WERI-Rb-1 (cell line): ENCODE results near the gene MEGF11.

Experiments used
- DNase-seq: peaks from one replicate; pipeline ENCODE4 v3.0.0-alpha.2; 2020
- H3K27ac ChIP-seq: fragments of 250-450 bp; sonication (Bioruptor Pico); 2 replicates; pipeline ENCODE4 v1.5.1; 2020; ENCODE audit warnings: mild to moderate bottlenecking, moderate library complexity
- H3K27me3 ChIP-seq: fragments of 250-450 bp; sonication (Bioruptor Pico); 2 replicates; pipeline ENCODE4 v1.5.1; 2021; ENCODE audit warnings: mild to moderate bottlenecking, low read depth, moderate library complexity; ENCODE audit not compliant: insufficient read depth, severe bottlenecking
- H3K36me3 ChIP-seq: fragments of 250-450 bp; sonication (Bioruptor Pico); 2 replicates; pipeline ENCODE4 v1.5.1; 2020; ENCODE audit warnings: mild to moderate bottlenecking, moderate library complexity
- H3K4me3 ChIP-seq: 2 replicates; pipeline ENCODE4 v1.5.1; 2011; ENCODE audit warnings: low read depth, mild to moderate bottlenecking, control low read depth, low read length
- H3K9me3 ChIP-seq: fragments of 250-450 bp; sonication (Bioruptor Pico); 2 replicates; pipeline ENCODE4 v1.5.1; 2021; ENCODE audit warnings: mild to moderate bottlenecking, moderate library complexity; ENCODE audit not compliant: severe bottlenecking
- CTCF ChIP-seq: IDR thresholded peaks from 2 replicates; pipeline ENCODE4 v1.5.1; 2011; ENCODE audit warnings: low read depth, mild to moderate bottlenecking, control low read depth, inconsistent platforms, low read length

The MEGF11 gene

GRCh38 chr15:66211670-66212562 lies 41.6 kb downstream of the MEGF11 start:
- H3K36me3 ChIP-seq: no peaks in the 10 kb centered on the region
- DNase-seq: no peak
- no peaks in the 10 kb centered on the region for H3K27me3 ChIP-seq
- no peak overlapping the region for H3K27ac ChIP-seq
- H3K9me3 ChIP-seq: no peaks in the 10 kb centered on the region
- no peak overlapping the region for H3K4me3 ChIP-seq
- TF ChIP-seq CTCF: no peak

- Histone ChIP-seq H3K9me3 (no peaks in the 10 kb centered on the region), H3K27ac (no peak overlapping the region), H3K36me3 (no peaks in the 10 kb centered on the region), H3K27me3 (no peaks in the 10 kb centered on the region), H3K4me3 (no peak overlapping the region)
- TF ChIP-seq CTCF: no peak
- DNase-seq: no peak
These were observed 42.9 kb downstream of the MEGF11 start for GRCh38 chr15:66210684-66211083.

DNA sequence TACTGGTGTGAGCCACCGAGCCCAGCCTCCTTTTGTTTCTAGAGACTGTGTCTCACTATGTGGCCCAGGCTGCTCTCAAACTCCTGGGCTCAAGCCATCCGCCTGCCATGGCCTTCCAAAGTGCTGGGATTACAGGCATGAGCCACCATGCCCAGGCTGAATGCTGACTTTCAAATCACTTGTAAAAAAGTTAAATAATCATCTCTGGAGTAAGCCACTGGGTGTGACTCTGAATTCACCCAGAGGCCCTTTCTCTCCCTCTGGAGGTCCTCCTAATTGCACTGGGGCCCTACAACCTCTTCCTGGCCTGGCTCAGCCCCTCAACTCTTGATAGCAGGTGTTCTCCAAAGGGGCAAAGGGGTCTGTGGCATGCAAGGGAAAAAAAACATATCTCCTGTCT lies 54.8 kb downstream of the MEGF11 start:
- no peak for DNase-seq

GRCh38 chr15:66196602-66197001 lies 56.9 kb downstream of the MEGF11 start:
- DNase-seq: no peak
- Histone ChIP-seq H3K4me3 (no peak overlapping the region), H3K36me3 (no peaks in the 10 kb centered on the region), H3K27ac (no peak overlapping the region), H3K9me3 (no peaks in the 10 kb centered on the region), H3K27me3 (no peaks in the 10 kb centered on the region)
- no peak for TF ChIP-seq CTCF

More for the DNA sequence above, 54.8 kb downstream of the MEGF11 start:
- Histone ChIP-seq H3K36me3 (no peaks in the 10 kb centered on the region), H3K27ac (no peak overlapping the region), H3K9me3 (no peaks in the 10 kb centered on the region), H3K4me3 (no peak overlapping the region), H3K27me3 (no peaks in the 10 kb centered on the region)
- TF ChIP-seq CTCF: no peak

- DNase-seq: no peak
- H3K36me3 ChIP-seq: no peaks in the 10 kb centered on the region
- H3K27ac ChIP-seq: no peak overlapping the region
- no peaks in the 10 kb centered on the region for H3K9me3 ChIP-seq
- H3K27me3 ChIP-seq: no peaks in the 10 kb centered on the region
- H3K4me3 ChIP-seq: no peak overlapping the region
- no peak for TF ChIP-seq CTCF
These were observed 57.8 kb downstream of the MEGF11 start for GRCh38 chr15:66195621-66196230.
